ENCODE measurements around the gene ZNF831. TPM values are rescaled to one million over a fixed set of nuclear protein-coding genes. Genes with fewer than 3 reads are reported as not detected.

ZNF831 gene
- total RNA-seq, 1 experiment from 2014 or later, result 0.15 TPM

DNA sequence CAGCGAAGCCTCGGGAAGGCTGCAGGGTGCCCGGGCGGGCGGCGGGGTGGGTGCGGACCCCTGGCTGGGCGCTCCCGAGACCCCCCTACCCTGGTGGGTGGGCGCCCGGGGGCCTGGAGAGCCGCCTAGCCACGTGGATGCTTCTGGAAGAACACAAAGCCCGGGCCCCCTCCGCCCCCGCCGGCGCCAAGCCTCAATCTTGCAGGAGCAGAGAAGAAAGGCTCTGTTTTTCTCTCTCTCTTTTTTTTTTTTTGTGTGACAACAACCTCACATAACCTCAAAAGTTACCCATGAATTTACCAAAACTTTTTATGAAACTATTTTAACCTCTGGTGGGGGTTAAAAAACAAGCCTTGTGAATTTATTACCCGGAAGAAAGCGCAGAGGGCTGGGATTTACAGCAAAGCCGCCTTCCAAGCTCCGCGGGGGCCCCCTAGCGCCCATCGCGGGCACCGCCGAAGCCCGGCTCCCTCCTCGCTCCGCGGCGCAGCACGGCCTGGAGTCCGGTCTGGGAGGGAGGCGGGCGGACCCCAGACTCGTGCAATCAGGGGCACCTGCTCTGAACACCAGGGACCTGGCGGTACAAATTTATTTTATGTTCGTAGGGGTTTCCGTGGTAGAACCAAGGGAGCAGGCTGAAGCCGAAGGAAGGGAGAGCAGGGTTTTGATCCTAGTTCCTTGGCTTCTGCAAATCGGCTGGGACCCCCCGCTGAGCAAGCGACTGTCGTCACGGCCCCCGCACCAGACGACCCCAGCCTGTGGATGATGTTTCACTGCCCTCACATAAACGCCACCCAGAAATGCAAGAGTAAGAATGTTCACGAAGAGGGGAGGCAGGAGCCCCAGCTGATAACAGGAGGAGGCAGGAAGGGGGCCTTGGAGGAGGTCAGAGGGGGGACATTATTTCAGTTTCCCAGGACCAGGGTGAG, 58.9 kb downstream of the ZNF831 start:
- ATAC-seq (peak; percentile 97), DNase-seq (ENCODE audit: low read depth, low spot score) (peak; percentile 33)
- Histone ChIP-seq H3K27ac (ENCODE audit: low read depth, low read length) (no peak overlapping the region), H3K9me2 (ENCODE audit: insufficient read depth) (no peaks in the 10 kb centered on the region), H3K27me3 (ENCODE audit: insufficient read depth, low read length) (peaks cover 34% of the 10 kb centered on the region), H4K20me1 (ENCODE audit: insufficient read depth) (no peaks in the 10 kb centered on the region), H3K4me2 (ENCODE audit: low read length) (peak overlapping the region; percentile 71), H3K9me3 (ENCODE audit: control insufficient read depth in 1 of 2, insufficient read depth in 1 of 2, low read depth in 1 of 2, low read length in 2 of 2) (no peaks in the 10 kb centered on the region), H3K9ac (ENCODE audit: low read length) (no peak overlapping the region), H3K36me3 (ENCODE audit: control insufficient read depth in 1 of 2, insufficient read depth in 2 of 2, low read length in 2 of 2) (no peaks in the 10 kb centered on the region), H3K4me3 (replicated peaks in 1 of 2; ENCODE audit: low read depth in 1 of 2, low read length in 2 of 2) (peak overlapping the region; percentile 23 to 41), H2AFZ (ENCODE audit: low read depth, low read length, poor library complexity, severe bottlenecking) (no peak overlapping the region), H3K79me2 (ENCODE audit: insufficient read depth, low read length) (no peaks in the 10 kb centered on the region), H3K4me1 (ENCODE audit: control insufficient read depth in 1 of 2, insufficient read depth in 2 of 2, low read length in 2 of 2) (peaks cover 0 to 10% of the 10 kb centered on the region in 2 experiments; a peak in 1 of 4 replicates)
- CTCF ChIA-PET, result interaction anchor here (0.7 to 2.6 kb wide), 11 partner anchors 9 to 741 kb away, joined by 3 to 17 read pairs (median 6); partner anchors contain the start of gene ATP5F1E
- POLR2A ChIA-PET, result interaction anchor here (0.5 kb wide), 1 partner anchor 351 kb away, joined by 3 read pairs; no protein-coding TSS in a partner anchor
- BruUV-seq (replicated peaks), result no TSS peak
- intact Hi-C loops (cut with micrococcal nuclease), result loop anchor here (1.0 to 10.0 kb wide), 3 partner anchors 134 to 738 kb away; no protein-coding TSS in a partner anchor
- TF ChIP-seq ATF3 (IDR thresholded peaks at IDR 0.05) (no peak), RAD21 (IDR thresholded peaks at IDR 0.05; ENCODE audit: low read depth) (peak; percentile 81), ELF1 (IDR thresholded peaks at IDR 0.05; ENCODE audit: borderline replicate concordance, low read depth) (peak; percentile 37), CTCF (IDR thresholded peaks at IDR 0.05 in 2 of 3, conservative IDR thresholded peaks at IDR 0.05 in 1 of 3; ENCODE audit: borderline replicate concordance in 1 of 3, insufficient read depth in 1 of 3, low read depth in 2 of 3, low read length in 2 of 3) (peak; percentile 78 to 97 (median 90)), TCF7L2 (IDR thresholded peaks at IDR 0.05; ENCODE audit: borderline replicate concordance, extremely low read depth, insufficient read depth, insufficient read length) (no peak), FOSL1 (IDR thresholded peaks at IDR 0.05; ENCODE audit: low read depth) (no peak), ZFX (IDR thresholded peaks at IDR 0.05) (no peak), EZH2 (IDR thresholded peaks at IDR 0.05) (no peak)
- RAD21 ChIA-PET (ENCODE audit: low non-redundant PET in 1 of 2, low total read pairs in 2 of 2, uncharacterized antibody in 2 of 2, unreplicated experiment in 2 of 2), result interaction anchor here in 1 of 2 experiments (1.0 kb wide), 1 partner anchor 352 kb away, joined by 3 read pairs; no protein-coding TSS in a partner anchor
